ENCODE measurements around the gene UXT. TPM values are rescaled to one million over a fixed set of nuclear protein-coding genes. Genes with fewer than 3 reads are reported as not detected.
A peak's percentile ranks its signal among the peaks of the same experiment; 100 is the strongest.

UXT gene
- total and polyA plus RNA-seq, 7 donors: 67.8 to 172 (median 87.1) TPM

- peaks cover 4% of the 10 kb centered on the region for H3K4me1 ChIP-seq
- H3K27ac ChIP-seq: no peak overlapping the region
- intact Hi-C loops (cut with DNase I): loop anchor here in 1 of 2 donors (2.0 kb wide), 1 partner anchor 80 kb away; no protein-coding TSS in a partner anchor
- H3K4me3 ChIP-seq: no peak overlapping the region
- no peak for DNase-seq
- no peaks in the 10 kb centered on the region for H3K27me3 ChIP-seq (ENCODE audit: insufficient read depth in 3 of 3, low read length in 2 of 3)
- H3K9me3 ChIP-seq: no peaks in the 10 kb centered on the region
- peaks cover 0 to 28% of the 10 kb centered on the region in 2 donors for H3K36me3 ChIP-seq (ENCODE audit: insufficient read depth in 1 of 2, low read depth in 1 of 2)
- peak; percentile 50 to 56 (median 53) for ATAC-seq
- WGBS, 3 donors: 56 to 67% (median 65%) methylated on average over 11 to 12 of the region's 12 CpGs
- TF ChIP-seq CTCF (IDR thresholded peaks at IDR 0.05): no peak
Observed at GRCh38 chrX:47644557-47645091, 14.4 kb downstream of the UXT start.

GRCh38 chrX:47643926-47644325 is 15.1 kb downstream of the UXT start:
- H3K36me3 ChIP-seq (ENCODE audit: insufficient read depth in 1 of 2, low read depth in 1 of 2): peaks cover under 1 to 34% of the 10 kb centered on the region in 2 donors
- peaks cover 4% of the 10 kb centered on the region for H3K4me1 ChIP-seq
- no peak overlapping the region for H3K27ac ChIP-seq
- DNase-seq (no peak), ATAC-seq (peak in 1 of 4 donors; percentile 43)
- intact Hi-C loops (cut with DNase I): loop anchor here in 1 of 2 donors (2.0 kb wide), 1 partner anchor 79 kb away; no protein-coding TSS in a partner anchor
- no peaks in the 10 kb centered on the region for H3K27me3 ChIP-seq (ENCODE audit: insufficient read depth in 3 of 3, low read length in 2 of 3)
- TF ChIP-seq CTCF (IDR thresholded peaks at IDR 0.05): no peak
- no peak overlapping the region for H3K4me3 ChIP-seq
- H3K9me3 ChIP-seq: no peaks in the 10 kb centered on the region
- 24 to 42% (median 32%) methylated on average over 2 of the region's 2 CpGs for WGBS, 3 donors

GRCh38 chrX:47638816-47639215 is 20.2 kb downstream of the UXT start:
- Histone ChIP-seq H3K4me1 (no peaks in the 10 kb centered on the region), H3K9me3 (no peaks in the 10 kb centered on the region), H3K36me3 (ENCODE audit: insufficient read depth in 1 of 2, low read depth in 1 of 2) (peaks cover 2 to 57% of the 10 kb centered on the region in 2 donors), H3K27me3 (ENCODE audit: insufficient read depth in 3 of 3, low read length in 2 of 3) (no peaks in the 10 kb centered on the region), H3K27ac (no peak overlapping the region), H3K4me3 (no peak overlapping the region)
- 88 to 92% (median 91%) methylated on average over 10 to 14 of the region's 14 CpGs for WGBS, 3 donors
- no peak for ATAC-seq
- no peak for TF ChIP-seq CTCF (IDR thresholded peaks at IDR 0.05)
- DNase-seq: no peak
- intact Hi-C loops (cut with DNase I): no loop called here

- DNase-seq: peak in 1 of 2 donors; percentile 33
- Histone ChIP-seq H3K4me1 (no peaks in the 10 kb centered on the region), H3K36me3 (ENCODE audit: insufficient read depth in 1 of 2, low read depth in 1 of 2) (peaks cover 2 to 57% of the 10 kb centered on the region in 2 donors), H3K4me3 (peak overlapping the region; percentile 28), H3K27ac (no peak overlapping the region), H3K27me3 (ENCODE audit: insufficient read depth in 3 of 3, low read length in 2 of 3) (peaks cover 0 to under 1% (median 0%) of the 10 kb centered on the region in 3 donors), H3K9me3 (no peaks in the 10 kb centered on the region)
- 66 to 74% (median 74%) methylated on average over 14 to 31 of the region's 31 CpGs for WGBS, 3 donors
- intact Hi-C loops (cut with DNase I): no loop called here
- peak in 3 of 4 donors; percentile 30 to 46 (median 38) for ATAC-seq
- TF ChIP-seq CTCF (IDR thresholded peaks at IDR 0.05): no peak
Observed at GRCh38 chrX:47637546-47638195, 21.3 kb downstream of the UXT start.

Data from psoas muscle (tissue), 8 donors.